A549 (cell line): ENCODE data around the gene CMTM2. TPM values are rescaled to one million over a fixed set of nuclear protein-coding genes. Genes with fewer than 3 reads are reported as not detected.
"Not testable (repeated sequence)": the region's sequence is repeated elsewhere in the genome, so short reads cannot be mapped to it uniquely, and the experiment has no call there.

Experiments
- ATAC-seq, 2 experiments: fragments of 200-7000 bp in 1 of 2; fragments of >200 bp in 1 of 2; cut with Nextera tagmentation in 1 of 2; cut with Tn5 transposase in 1 of 2; 3 replicates each; pipeline versions ENCODE4 v1.8.0 to v1.9.1; 2018 to 2020; ENCODE audit warnings: mild to moderate bottlenecking in 1 of 2, moderate library complexity in 1 of 2
- CTCF ChIA-PET: fragments of 300-600 bp; sonication (Branson Sonifier 250); formaldehyde crosslinking; extraction: SDS; loops from one replicate; lab custom pipeline; 2021; ENCODE audit warnings: antibody characterized with exemption, inconsistent platforms; lab: Yijun Ruan, JAX
- POLR2A ChIA-PET: fragments of 350-600 bp; formaldehyde crosslinking; extraction: SDS; loops from one replicate; lab custom pipeline; 2021; ENCODE audit warnings: antibody characterized with exemption, inconsistent platforms; lab: Yijun Ruan, JAX
- DNase-seq, 2 experiments: peaks; one replicate each; pipeline versions ENCODE4 v3.0.0 to v3.0.0-alpha.2; 2011 to 2016; ENCODE audit warnings: low read depth in 1 of 2, low spot score in 1 of 2
- FAIRE-seq: peaks from 2 replicates; lab custom pipeline; 2011; peaks lifted over from hg19 to GRCh38; lab: Jason Lieb, UNC
- H3K27ac ChIP-seq, 2 experiments: fragments of >200 bp; sonication (Bioruptor Twin); formaldehyde crosslinking; 3 replicates each; pipeline ENCODE4 v1.5.1; 2016 to 2017
- H3K4me1 ChIP-seq: fragments of >200 bp; sonication (Bioruptor Twin); formaldehyde crosslinking; 3 replicates; pipeline ENCODE4 v1.6.1; 2016
- H3K4me2 ChIP-seq: fragments of >200 bp; sonication (Bioruptor Twin); formaldehyde crosslinking; 3 replicates; pipeline ENCODE4 v1.6.1; 2016
- H3K4me3 ChIP-seq: fragments of >200 bp; sonication (Bioruptor Twin); formaldehyde crosslinking; 3 replicates; pipeline ENCODE4 v1.5.1; 2016
- H3K9me3 ChIP-seq: fragments of >200 bp; sonication (Bioruptor Twin); formaldehyde crosslinking; 3 replicates; pipeline ENCODE4 v1.6.1; 2016
- BHLHE40 ChIP-seq: IDR thresholded peaks from 2 replicates; pipeline ENCODE4 v1.6.1; 2012; ENCODE audit warnings: low read depth, low read length, inconsistent platforms
- CBX2 ChIP-seq: fragments of 200-600 bp; sonication (generic); IDR thresholded peaks from 2 replicates; pipeline ENCODE4 v1.6.1; 2016; ENCODE audit warnings: low read depth, mild to moderate bottlenecking, borderline replicate concordance
- CBX8 ChIP-seq: fragments of 200-600 bp; sonication (generic); IDR thresholded peaks from 2 replicates; pipeline ENCODE4 v1.6.1; 2016
- CHD2 ChIP-seq: fragments of 150-350 bp; IDR thresholded peaks from 2 replicates; pipeline ENCODE4 v1.6.1; 2014; ENCODE audit warnings: low read length; ENCODE audit not compliant: partially characterized antibody
- CHD4 ChIP-seq: fragments of 200-600 bp; sonication (generic); IDR thresholded peaks from 2 replicates; pipeline ENCODE4 v1.6.1; 2016; ENCODE audit warnings: antibody characterized with exemption, mild to moderate bottlenecking, borderline replicate concordance
- EHF ChIP-seq: fragments of 250-450 bp; sonication (Bioruptor Pico); IDR thresholded peaks from 2 replicates; pipeline ENCODE4 v1.5.0; 2020; ENCODE audit warnings: mild to moderate bottlenecking
- ESRRA ChIP-seq: fragments of 150-350 bp; IDR thresholded peaks from 2 replicates; pipeline ENCODE4 v1.6.1; 2014; ENCODE audit warnings: mild to moderate bottlenecking, low read length, borderline replicate concordance
- FOSB ChIP-seq: fragments of 250-450 bp; sonication (Bioruptor Pico); IDR thresholded peaks from 2 replicates; pipeline ENCODE4 v1.5.0; 2020; ENCODE audit warnings: mild to moderate bottlenecking, moderate library complexity
- FOSL2 ChIP-seq, 2 experiments: fragments of 450-650 bp in 1 of 2; fragments of >200 bp in 1 of 2; sonication (Bioruptor Twin) in 1 of 2; formaldehyde crosslinking; IDR thresholded peaks; 2 replicates each; pipeline versions ENCODE4 v1.5.0 to v1.6.1; 2016 to 2020; ENCODE audit warnings: mild to moderate bottlenecking in 1 of 2, moderate library complexity in 1 of 2
- HOXB13 ChIP-seq: fragments of 250-450 bp; sonication (Bioruptor Pico); IDR thresholded peaks from 2 replicates; pipeline ENCODE4 v1.5.0; 2020; ENCODE audit warnings: low read depth, mild to moderate bottlenecking, moderate library complexity
- JUN ChIP-seq, 2 experiments: fragments of >200 bp; sonication (Bioruptor Twin); formaldehyde crosslinking; IDR thresholded peaks; 2 replicates in 1 of 2; 3 replicates in 1 of 2; pipeline ENCODE4 v1.6.1; 2016 to 2017
- KDM5A ChIP-seq: fragments of 200-600 bp; sonication (generic); IDR thresholded peaks from 2 replicates; pipeline ENCODE4 v1.6.1; 2016; ENCODE audit warnings: antibody characterized with exemption, mild to moderate bottlenecking
- MAFK ChIP-seq: fragments of 450-650 bp; IDR thresholded peaks from 2 replicates; pipeline ENCODE4 v1.6.1; 2014; ENCODE audit not compliant: partially characterized antibody
- MAZ ChIP-seq: fragments of 150-350 bp; IDR thresholded peaks from 2 replicates; pipeline ENCODE4 v1.6.1; 2014; ENCODE audit warnings: antibody characterized with exemption, low read depth, low read length, borderline replicate concordance
- MYC ChIP-seq: IDR thresholded peaks from 2 replicates; pipeline ENCODE4 v1.6.1; 2012; ENCODE audit warnings: mild to moderate bottlenecking, inconsistent platforms, low read length, improper control_type of control experiment, borderline replicate concordance
- NR3C1 ChIP-seq: fragments of >200 bp; sonication (Bioruptor Twin); formaldehyde crosslinking; IDR thresholded peaks from 3 replicates; pipeline ENCODE4 v1.6.1; 2017
- PHF8 ChIP-seq: fragments of 200-600 bp; sonication (generic); IDR thresholded peaks from 2 replicates; pipeline ENCODE4 v1.6.1; 2016; ENCODE audit warnings: low read depth, mild to moderate bottlenecking, antibody characterized with exemption, moderate library complexity, borderline replicate concordance
- POLR2A ChIP-seq: IDR thresholded peaks from 2 replicates; pipeline ENCODE4 v1.6.1; 2012; ENCODE audit warnings: mild to moderate bottlenecking, low read length
- TP53 ChIP-seq: fragments of 250-450 bp; sonication (Bioruptor Pico); IDR thresholded peaks from 2 replicates; pipeline ENCODE4 v1.5.0; 2021; ENCODE audit warnings: mild to moderate bottlenecking, moderate library complexity
- ZFP36 ChIP-seq: fragments of 450-650 bp; IDR thresholded peaks from 2 replicates; pipeline ENCODE4 v1.6.1; 2014; ENCODE audit warnings: borderline replicate concordance; ENCODE audit not compliant: partially characterized antibody
- ZNF302 ChIP-seq: fragments of 250-450 bp; sonication (Bioruptor Pico); IDR thresholded peaks from 2 replicates; pipeline ENCODE4 v1.9.0; 2021; ENCODE audit warnings: inconsistent platforms, mild to moderate bottlenecking, moderate library complexity
- WGBS: methylation state at CpG from one replicate; pipeline ENCODE4 v1.1.6; 2017; ENCODE audit errors: missing lambda C conversion rate; 5-methylcytosine and 5-hydroxymethylcytosine counted together
- polyA plus RNA-seq, 4 experiments: library from polyadenylated mRNA; depleted of rRNA in 3 of 4; stranded (reverse); fragments of >200 nt; fragmentation: RNase III in 1 of 4; extraction: RNeasy Plus Mini Kit Qiagen cat#74134 plus additional on column Dnase treatment in 1 of 4; gene quantifications; 2 replicates in 3 of 4; 3 replicates in 1 of 4; pipeline ENCODE4 v1.2.3, GENCODE V29; 2011 to 2017
- TF ChIP-seq, protein P1 (sequence below): IDR thresholded peaks from 2 replicates; pipeline ENCODE4 v1.6.1; 2012; ENCODE audit warnings: low read depth, borderline replicate concordance
- TF ChIP-seq, protein P2 (sequence below): fragments of >200 bp; sonication (Bioruptor Twin); formaldehyde crosslinking; IDR thresholded peaks from 3 replicates; pipeline ENCODE4 v1.5.1; 2016

CMTM2 gene
- polyA plus RNA-seq, 2 of the 4 experiments (the other 2 are of a cell fraction), result 0.15 TPM; not detected in 1

DNA sequence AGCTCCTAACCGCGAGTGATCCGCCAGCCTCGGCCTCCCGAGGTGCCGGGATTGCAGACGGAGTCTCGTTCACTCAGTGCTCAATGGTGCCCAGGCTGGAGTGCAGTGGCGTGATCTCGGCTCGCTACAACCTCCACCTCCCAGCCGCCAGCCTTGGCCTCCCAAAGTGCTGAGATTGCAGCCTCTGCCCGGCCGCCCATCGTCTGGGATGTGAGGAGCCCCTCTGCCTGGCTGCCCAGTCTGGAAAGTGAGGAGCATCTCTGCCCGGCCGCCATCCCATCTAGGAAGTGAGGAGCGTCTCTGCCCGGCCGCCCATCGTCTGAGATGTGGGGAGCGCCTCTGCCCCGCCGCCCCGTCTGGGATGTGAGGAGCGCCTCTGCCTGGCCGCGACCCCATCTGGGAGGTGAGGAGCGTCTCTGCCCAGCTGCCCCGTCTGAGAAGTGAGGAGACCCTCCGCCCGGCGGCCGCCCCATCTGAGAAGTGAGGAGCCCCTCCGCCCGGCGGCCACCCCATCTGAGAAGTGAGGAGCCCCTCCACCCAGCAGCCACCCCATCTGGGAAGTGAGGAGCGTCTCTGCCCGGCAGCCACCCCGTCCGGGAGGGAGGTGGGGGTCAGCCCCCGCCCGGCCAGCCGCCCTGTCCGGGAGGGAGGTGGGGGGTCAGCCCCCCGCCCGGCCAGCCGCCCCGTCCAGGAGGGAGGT is 51.4 kb downstream of the CMTM2 start:
- H3K4me3 ChIP-seq, H3K4me2 ChIP-seq, DNase-seq, ATAC-seq, H3K4me1 ChIP-seq, H3K9me3 ChIP-seq, FAIRE-seq, POLR2A ChIA-PET, H3K27ac ChIP-seq: not testable (repeated sequence)
- WGBS, result no CpG with 5 or more reads among the region's 49 CpGs
- CTCF ChIA-PET, result interaction anchor here (1.4 to 1.5 kb wide), 2 partner anchors 8 to 20 kb away, joined by 4 to 8 read pairs; no protein-coding TSS in a partner anchor

DNA sequence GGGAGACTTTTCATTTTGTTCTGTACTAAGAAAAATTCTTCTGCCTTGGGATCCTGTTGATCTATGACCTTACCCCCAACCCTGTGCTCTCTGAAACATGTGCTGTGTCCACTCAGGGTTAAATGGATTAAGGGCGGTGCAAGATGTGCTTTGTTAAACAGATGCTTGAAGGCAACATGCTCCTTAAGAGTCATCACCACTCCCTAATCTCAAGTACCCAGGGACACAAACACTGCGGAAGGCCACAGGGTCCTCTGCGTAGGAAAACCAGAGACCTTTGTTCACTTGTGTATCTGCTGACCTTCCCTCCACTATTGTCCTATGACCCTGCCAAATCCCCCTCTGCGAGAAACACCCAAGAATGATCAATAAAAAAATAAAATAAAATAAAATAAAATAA is 52.3 kb downstream of the CMTM2 start:
- CTCF ChIA-PET, POLR2A ChIA-PET, H3K9me3 ChIP-seq, FAIRE-seq, H3K27ac ChIP-seq, H3K4me1 ChIP-seq, H3K4me3 ChIP-seq, ATAC-seq, H3K4me2 ChIP-seq, DNase-seq: not testable (repeated sequence)
- 85% methylated on average over 3 of the region's 4 CpGs for WGBS

DNA sequence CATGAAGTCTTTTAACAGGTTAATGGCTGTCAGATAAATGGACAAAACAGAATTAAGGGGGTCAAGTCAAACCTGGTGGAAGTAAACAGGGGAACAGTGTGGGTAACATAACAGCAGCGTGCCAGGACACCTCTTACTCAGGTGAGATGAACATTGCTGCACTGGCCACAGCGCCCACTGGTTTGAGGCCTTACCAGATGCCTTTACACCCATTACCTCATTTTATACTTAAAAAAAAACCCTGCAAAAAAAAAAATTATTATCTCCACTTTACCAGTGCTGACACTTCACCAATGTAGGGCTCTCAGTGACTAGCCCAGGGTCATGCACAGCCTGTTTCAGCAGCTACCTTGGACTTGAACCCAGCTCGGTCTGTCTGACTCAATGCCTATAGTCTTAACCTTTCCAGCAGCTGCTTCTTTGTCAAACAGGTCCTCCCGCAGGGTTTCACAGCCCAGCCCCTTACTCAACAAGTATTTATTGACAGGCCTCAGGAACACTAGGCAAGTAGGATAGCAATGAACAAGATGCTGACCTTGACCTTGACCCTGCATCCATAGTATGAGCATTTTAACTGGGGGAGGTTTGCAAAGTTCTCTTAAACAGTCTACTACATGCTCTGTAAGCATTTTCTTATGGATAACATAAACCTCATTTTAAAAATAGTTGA is 55.4 kb downstream of the CMTM2 start:
- WGBS, result 98% methylated on average over 4 of the region's 4 CpGs

DNA sequence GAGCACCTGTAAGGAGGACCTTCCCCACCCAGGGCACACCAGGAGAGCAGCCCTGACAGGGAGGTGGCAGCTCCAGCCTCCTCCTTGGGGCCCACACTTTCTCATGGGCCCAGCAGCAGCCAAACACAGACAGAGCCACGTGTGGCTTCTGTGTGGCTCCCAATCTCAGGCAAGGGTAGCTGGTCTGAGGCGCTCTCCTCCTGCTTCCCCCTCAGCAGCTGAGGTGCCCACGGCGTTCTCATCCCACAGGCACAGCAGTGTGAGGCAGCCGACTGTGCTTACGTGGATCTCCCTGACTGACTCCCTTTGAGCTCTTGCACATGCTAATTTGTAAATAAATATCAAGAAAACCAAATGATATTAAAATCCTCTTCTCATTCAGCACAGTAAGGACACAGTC is 56.1 kb downstream of the CMTM2 start:
- no peak; a peak in 2 of 6 replicates for ATAC-seq
- ChIA-PET CTCF (interaction anchor here (1.1 to 3.4 kb wide), 3 partner anchors 16 to 232 kb away, joined by 4 to 29 read pairs (median 6); no protein-coding TSS in a partner anchor), POLR2A (no interaction called here)
- WGBS, result 97% methylated on average over 5 of the region's 6 CpGs
- no peak for DNase-seq
- H3K4me3 ChIP-seq, result no peak overlapping the region
- H3K27ac ChIP-seq, result no peak overlapping the region
- no peaks in the 10 kb centered on the region for H3K4me1 ChIP-seq
- TF ChIP-seq BHLHE40 (no peak), PHF8 (no peak), ESRRA (no peak), POLR2A (no peak), CBX2 (no peak), FOSL2 (IDR thresholded peaks at IDR 0.05) (no peak), FOSL2 (CRISPR knock-in tag; IDR thresholded peaks at IDR 0.05) (no peak), MAFK (no peak), NR3C1 (no peak), JUN (IDR thresholded peaks at IDR 0.05) (no peak), ZNF302 (CRISPR knock-in tag) (no peak), TP53 (CRISPR knock-in tag) (no peak), EHF (CRISPR knock-in tag) (no peak), MAZ (no peak), MYC (no peak), CHD4 (no peak)
- TF ChIP-seq, protein P1, sequence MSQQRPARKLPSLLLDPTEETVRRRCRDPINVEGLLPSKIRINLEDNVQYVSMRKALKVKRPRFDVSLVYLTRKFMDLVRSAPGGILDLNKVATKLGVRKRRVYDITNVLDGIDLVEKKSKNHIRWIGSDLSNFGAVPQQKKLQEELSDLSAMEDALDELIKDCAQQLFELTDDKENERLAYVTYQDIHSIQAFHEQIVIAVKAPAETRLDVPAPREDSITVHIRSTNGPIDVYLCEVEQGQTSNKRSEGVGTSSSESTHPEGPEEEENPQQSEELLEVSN, result no peak
- TF ChIP-seq, protein P2, sequence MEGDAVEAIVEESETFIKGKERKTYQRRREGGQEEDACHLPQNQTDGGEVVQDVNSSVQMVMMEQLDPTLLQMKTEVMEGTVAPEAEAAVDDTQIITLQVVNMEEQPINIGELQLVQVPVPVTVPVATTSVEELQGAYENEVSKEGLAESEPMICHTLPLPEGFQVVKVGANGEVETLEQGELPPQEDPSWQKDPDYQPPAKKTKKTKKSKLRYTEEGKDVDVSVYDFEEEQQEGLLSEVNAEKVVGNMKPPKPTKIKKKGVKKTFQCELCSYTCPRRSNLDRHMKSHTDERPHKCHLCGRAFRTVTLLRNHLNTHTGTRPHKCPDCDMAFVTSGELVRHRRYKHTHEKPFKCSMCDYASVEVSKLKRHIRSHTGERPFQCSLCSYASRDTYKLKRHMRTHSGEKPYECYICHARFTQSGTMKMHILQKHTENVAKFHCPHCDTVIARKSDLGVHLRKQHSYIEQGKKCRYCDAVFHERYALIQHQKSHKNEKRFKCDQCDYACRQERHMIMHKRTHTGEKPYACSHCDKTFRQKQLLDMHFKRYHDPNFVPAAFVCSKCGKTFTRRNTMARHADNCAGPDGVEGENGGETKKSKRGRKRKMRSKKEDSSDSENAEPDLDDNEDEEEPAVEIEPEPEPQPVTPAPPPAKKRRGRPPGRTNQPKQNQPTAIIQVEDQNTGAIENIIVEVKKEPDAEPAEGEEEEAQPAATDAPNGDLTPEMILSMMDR, result no peak
- TF ChIP-seq, all 56 proteins: peak for 0
- FAIRE-seq, result no peak
- Histone ChIP-seq H3K9me3 (no peaks in the 10 kb centered on the region), H3K4me2 (no peak overlapping the region)

More for the DNA sequence above, 55.4 kb downstream of the CMTM2 start:
- Histone ChIP-seq H3K4me2 (no peak overlapping the region), H3K9me3 (no peaks in the 10 kb centered on the region), H3K4me1 (no peaks in the 10 kb centered on the region), H3K27ac (no peak overlapping the region), H3K4me3 (no peak overlapping the region)
- no peak for FAIRE-seq
- ATAC-seq, result no peak
- POLR2A ChIA-PET, result no interaction called here
- no peak for TF ChIP-seq ZFP36
- no peak for TF ChIP-seq EHF (CRISPR knock-in tag)
- TF ChIP-seq CHD2, result no peak
- TF ChIP-seq FOSB (CRISPR knock-in tag), result no peak
- TF ChIP-seq CBX8, result no peak
- no peak for TF ChIP-seq HOXB13 (CRISPR knock-in tag)
- no peak for TF ChIP-seq KDM5A
- DNase-seq, result no peak
- CTCF ChIA-PET, result interaction anchor here (1.1 to 3.4 kb wide), 4 partner anchors 16 to 233 kb away, joined by 4 to 29 read pairs (median 5); no protein-coding TSS in a partner anchor
